ENCODE data around the gene SPI1.

SPI1 gene

DNA sequence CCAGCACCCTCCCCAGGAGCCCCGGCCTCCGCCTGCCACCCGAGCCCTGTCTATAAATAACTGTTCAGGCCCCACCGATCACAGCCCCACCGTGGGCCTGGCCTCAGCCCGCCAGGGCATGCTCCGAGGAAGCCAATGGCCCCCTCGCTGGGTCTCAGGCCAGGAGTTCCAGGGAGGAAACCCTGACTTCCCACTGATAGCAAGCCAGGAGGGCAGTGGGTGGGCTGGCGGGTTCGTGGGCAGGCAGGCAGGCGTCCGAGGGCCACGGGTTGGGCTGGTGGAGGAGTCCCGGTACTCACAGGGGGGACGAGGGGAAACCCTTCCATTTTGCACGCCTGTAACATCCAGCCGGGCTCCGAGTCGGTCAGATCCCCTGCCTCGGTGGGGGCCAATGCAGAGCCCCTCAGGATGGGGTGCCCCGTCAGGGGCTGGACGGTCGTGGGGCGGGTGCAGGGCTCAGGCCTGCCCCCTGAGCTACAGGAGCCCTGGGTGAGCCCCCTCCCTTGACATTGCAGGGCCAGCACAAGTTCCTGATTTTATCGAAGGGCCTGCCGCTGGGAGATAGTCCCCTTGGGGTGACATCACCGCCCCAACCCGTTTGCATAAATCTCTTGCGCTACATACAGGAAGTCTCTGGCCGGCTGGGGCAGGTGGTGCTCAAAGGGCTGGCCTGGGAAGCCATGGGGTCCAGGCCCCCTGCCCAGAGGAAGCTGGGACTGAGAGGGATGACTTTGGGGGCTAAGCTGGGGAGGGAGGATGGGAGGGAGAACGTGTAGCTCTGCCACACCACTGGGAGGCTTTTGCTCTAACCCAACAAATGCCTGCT, at the start of gene SPI1:
Gene SPI1 (minus strand): TSS at position 538 of the 826 bp plus-strand sequence. CDS start 194 bp downstream, at position 344.
- Histone ChIP-seq H3K36me3 (ENCODE audit: control insufficient read depth, insufficient read depth, low read length) (no peaks in the 10 kb centered on the region), H3K9me3 (ENCODE audit: control insufficient read depth, insufficient read depth, low read length) (no peaks in the 10 kb centered on the region), H3K9ac (ENCODE audit: low read depth, low read length) (no peak within 1 kb of the TSS), H3K27me3 (ENCODE audit: control insufficient read depth, insufficient read depth, low read length) (no peaks in the 10 kb centered on the region), H3K4me3 (ENCODE audit: low read depth, low read length) (no peak within 1 kb of the TSS), H3K4me1 (ENCODE audit: control insufficient read depth, insufficient read depth, low read length) (peaks cover 2% of the 10 kb centered on the region)

DNA sequence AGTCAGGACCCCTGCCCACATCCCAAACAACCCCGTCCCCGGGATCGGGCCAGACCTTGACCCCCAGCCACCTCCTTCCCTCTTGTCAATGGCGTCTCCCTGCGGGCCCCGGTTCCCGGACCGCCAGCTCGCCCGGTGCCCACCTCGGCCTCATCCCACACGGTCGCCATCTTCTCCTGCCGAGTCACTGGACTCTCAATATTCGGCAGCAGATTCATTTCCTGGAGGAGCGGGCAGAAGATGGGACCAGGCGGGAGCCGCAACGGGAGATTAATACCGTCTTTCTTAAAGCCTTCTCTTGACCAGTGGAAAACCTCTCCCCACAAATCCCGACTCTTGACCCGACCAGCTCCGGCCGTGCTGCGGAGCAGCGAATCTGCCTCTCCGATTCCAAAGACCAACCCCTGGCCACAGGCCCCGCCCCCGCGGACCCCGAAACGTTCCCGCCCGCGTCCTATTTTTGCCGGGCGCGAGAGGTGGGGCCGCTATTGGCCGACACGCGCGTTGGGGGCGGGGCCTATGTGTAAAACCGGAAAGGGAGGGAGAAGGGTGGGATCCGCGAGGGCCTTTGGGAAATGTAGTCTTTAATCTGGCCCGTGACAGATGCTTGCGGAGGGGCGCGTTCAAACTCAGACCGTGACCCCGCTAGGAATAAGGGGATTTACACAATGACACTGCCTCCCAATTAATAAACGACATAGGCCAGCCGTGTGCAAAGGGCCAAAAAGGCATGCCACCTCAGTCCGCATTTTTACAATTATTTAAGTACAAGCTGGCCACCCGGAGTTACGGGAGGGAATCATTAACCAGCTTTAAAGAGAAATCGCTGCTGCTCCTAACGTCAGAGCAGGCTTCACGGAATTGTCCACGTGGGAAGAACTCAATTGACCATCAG, 48.0 kb upstream of the SPI1 start, which contains the start of gene PSMC3:
Gene PSMC3 (minus strand): TSS at position 378 of the 895 bp plus-strand sequence. CDS start 160 bp downstream, at position 218.
- Histone ChIP-seq H3K4me3 (ENCODE audit: low read depth, low read length) (peak within 1 kb of the TSS; percentile 88), H3K4me1 (ENCODE audit: control insufficient read depth, insufficient read depth, low read length) (peaks cover 2% of the 10 kb centered on the region), H3K36me3 (ENCODE audit: control insufficient read depth, insufficient read depth, low read length) (peaks cover 30% of the 10 kb centered on the region), H3K9ac (ENCODE audit: low read depth, low read length) (peak within 1 kb of the TSS; percentile 95), H3K27me3 (ENCODE audit: control insufficient read depth, insufficient read depth, low read length) (no peaks in the 10 kb centered on the region), H3K9me3 (ENCODE audit: control insufficient read depth, insufficient read depth, low read length) (no peaks in the 10 kb centered on the region)

DNA sequence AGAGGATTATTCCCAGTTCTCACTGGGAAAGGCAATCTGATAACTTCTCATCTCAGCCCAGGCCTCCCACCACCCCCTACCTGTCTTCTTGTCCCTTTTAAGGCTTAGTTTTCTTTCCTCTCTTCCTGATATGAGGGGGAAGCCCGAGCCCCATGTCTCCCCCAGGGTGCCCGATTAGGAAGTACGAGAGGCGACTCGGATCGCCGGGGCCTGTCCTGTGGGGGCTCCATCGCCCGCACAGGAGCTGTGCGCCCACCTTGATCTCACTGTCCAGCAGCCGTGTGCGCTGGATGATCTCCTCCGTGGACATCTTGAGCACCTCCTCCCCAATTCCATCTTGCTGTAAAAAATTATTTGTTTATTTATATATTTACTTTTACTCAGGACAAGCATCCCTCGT, 47.3 kb upstream of the SPI1 start:
- peaks cover 32% of the 10 kb centered on the region for H3K36me3 ChIP-seq (ENCODE audit: control insufficient read depth, insufficient read depth, low read length)
- H3K27me3 ChIP-seq (ENCODE audit: control insufficient read depth, insufficient read depth, low read length): no peaks in the 10 kb centered on the region
- peaks cover 2% of the 10 kb centered on the region for H3K4me1 ChIP-seq (ENCODE audit: control insufficient read depth, insufficient read depth, low read length)
- H3K9ac ChIP-seq (ENCODE audit: low read depth, low read length): peak overlapping the region; percentile 95
- peak overlapping the region; percentile 88 for H3K4me3 ChIP-seq (ENCODE audit: low read depth, low read length)
- H3K9me3 ChIP-seq (ENCODE audit: control insufficient read depth, insufficient read depth, low read length): no peaks in the 10 kb centered on the region

DNA sequence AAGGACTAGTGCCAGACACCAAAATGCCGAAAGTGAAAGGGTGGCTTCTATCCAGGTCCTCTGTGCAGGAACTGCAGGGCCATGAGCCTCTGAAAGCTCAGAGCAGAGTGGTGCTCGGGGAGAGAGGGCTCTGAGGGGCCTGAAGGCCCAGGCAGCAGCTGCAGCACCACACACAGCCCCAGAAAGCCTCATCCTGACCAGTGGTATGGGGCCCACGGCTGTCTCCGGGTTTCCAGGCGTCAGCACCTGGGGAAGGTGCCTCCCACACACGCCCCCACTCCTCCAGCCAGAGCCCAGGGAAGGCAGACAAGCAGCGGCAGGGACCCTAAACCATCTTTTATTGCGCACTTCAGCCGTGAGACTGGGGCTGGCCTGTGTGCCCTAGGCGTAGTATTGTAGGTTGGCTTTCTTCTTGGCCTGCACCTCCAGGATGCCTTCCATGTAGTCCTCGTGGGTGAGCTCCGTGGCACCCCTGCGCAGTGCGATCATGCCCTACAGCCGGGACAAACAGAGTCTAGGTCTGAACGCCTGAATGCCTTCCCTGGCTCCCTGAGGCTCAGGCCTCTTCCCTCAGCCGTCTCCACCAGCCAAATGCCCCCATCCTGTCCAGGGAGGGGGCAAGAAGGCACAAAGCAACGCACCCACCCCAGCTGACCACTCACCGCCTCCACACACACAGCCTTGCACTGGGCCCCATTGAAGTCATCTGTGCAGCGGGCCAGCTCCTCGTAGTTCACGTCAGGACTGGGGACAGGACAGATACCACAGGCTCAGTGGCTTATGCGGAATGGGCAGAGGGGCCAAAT, 40.3 kb upstream of the SPI1 start:
- H3K36me3 ChIP-seq (ENCODE audit: control insufficient read depth, insufficient read depth, low read length): peaks cover 67% of the 10 kb centered on the region
- H3K9ac ChIP-seq (ENCODE audit: low read depth, low read length): no peak overlapping the region
- H3K27me3 ChIP-seq (ENCODE audit: control insufficient read depth, insufficient read depth, low read length): no peaks in the 10 kb centered on the region
- H3K9me3 ChIP-seq (ENCODE audit: control insufficient read depth, insufficient read depth, low read length): no peaks in the 10 kb centered on the region
- no peaks in the 10 kb centered on the region for H3K4me1 ChIP-seq (ENCODE audit: control insufficient read depth, insufficient read depth, low read length)
- no peak overlapping the region for H3K4me3 ChIP-seq (ENCODE audit: low read depth, low read length)

DNA sequence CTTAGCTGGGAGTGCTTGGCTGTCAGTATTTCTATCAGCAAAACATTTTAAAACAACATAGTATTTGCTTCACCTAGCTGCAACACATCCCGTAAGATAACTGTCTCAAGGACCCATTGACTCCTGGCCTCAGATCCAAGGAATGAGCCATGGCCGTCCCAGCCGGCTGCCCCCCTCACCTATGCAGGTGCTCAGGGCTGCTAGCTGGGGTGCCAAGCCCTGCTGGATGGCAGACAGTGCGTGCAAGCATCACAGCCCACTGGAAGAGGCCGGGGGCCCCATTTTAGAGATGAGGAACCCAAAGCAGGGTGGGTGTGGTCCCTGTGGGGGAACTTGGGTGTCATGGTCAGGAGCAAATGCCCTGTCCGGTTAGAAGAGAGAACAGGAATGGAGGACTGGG, 39.4 kb upstream of the SPI1 start:
- no peak overlapping the region for H3K4me3 ChIP-seq (ENCODE audit: low read depth, low read length)
- no peaks in the 10 kb centered on the region for H3K9me3 ChIP-seq (ENCODE audit: control insufficient read depth, insufficient read depth, low read length)
- H3K27me3 ChIP-seq (ENCODE audit: control insufficient read depth, insufficient read depth, low read length): no peaks in the 10 kb centered on the region
- no peaks in the 10 kb centered on the region for H3K4me1 ChIP-seq (ENCODE audit: control insufficient read depth, insufficient read depth, low read length)
- H3K9ac ChIP-seq (ENCODE audit: low read depth, low read length): no peak overlapping the region
- H3K36me3 ChIP-seq (ENCODE audit: control insufficient read depth, insufficient read depth, low read length): peaks cover 63% of the 10 kb centered on the region

DNA sequence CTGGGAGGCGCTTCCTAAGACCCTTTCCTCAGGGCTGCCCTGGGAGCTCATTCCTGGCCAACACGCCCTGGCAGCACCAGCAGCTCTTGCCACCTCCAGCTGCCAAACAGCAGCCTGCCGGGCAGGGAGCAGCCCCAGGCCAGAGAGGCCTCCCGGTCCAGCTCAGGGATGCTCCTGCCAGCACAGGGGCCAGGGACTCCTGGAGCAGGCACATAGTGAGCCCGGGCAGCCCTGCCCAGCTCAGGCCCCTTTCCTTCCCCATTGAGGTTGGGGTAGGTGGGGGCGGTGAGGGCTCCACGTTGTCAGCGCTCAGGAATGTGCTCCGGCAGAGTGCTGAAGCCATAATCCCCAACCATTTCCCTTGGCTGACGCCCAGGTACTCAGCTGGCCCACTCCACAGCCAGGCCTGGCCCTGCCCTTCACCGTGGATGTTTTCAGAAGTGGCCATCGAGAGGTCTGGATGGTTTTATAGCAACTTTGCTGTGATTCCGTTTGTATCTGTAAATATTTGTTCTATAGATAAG, 37.7 kb upstream of the SPI1 start:
- H3K4me3 ChIP-seq (ENCODE audit: low read depth, low read length): no peak overlapping the region
- H3K4me1 ChIP-seq (ENCODE audit: control insufficient read depth, insufficient read depth, low read length): no peaks in the 10 kb centered on the region
- H3K36me3 ChIP-seq (ENCODE audit: control insufficient read depth, insufficient read depth, low read length): peaks cover 55% of the 10 kb centered on the region
- no peak overlapping the region for H3K9ac ChIP-seq (ENCODE audit: low read depth, low read length)
- H3K27me3 ChIP-seq (ENCODE audit: control insufficient read depth, insufficient read depth, low read length): no peaks in the 10 kb centered on the region
- H3K9me3 ChIP-seq (ENCODE audit: control insufficient read depth, insufficient read depth, low read length): no peaks in the 10 kb centered on the region

DNA sequence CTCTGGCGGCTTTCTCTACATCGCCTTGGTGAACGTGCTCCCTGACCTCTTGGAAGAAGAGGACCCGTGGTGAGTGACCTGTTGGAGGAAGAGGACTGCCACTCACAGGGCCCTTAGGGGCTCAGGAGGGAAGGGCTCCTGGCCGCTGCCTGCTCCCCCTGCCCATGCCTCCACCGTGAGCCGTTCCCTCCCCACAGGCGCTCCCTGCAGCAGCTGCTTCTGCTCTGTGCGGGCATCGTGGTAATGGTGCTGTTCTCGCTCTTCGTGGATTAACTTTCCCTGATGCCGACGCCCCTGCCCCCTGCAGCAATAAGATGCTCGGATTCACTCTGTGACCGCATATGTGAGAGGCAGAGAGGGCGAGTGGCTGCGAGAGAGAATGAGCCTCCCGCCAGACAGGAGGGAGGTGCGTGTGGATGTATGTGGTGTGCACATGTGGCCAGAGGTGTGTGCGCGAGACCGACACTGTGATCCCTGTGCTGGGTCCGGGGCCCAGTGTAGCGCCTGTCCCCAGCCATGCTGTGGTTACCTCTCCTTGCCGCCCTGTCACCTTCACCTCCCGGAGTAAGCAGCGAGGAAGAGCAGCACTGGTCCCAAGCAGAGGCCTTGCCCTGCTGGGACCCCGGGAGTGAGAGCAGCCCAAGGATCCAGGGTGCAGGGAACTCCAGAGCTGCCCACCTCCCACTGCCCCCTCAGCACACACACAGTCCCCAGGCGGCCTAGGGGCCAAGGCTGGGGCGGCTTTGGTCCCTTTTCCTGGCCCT, 36.9 kb upstream of the SPI1 start:
- Histone ChIP-seq H3K9ac (ENCODE audit: low read depth, low read length) (no peak overlapping the region), H3K27me3 (ENCODE audit: control insufficient read depth, insufficient read depth, low read length) (no peaks in the 10 kb centered on the region), H3K36me3 (ENCODE audit: control insufficient read depth, insufficient read depth, low read length) (peaks cover 51% of the 10 kb centered on the region), H3K4me3 (ENCODE audit: low read depth, low read length) (no peak overlapping the region), H3K9me3 (ENCODE audit: control insufficient read depth, insufficient read depth, low read length) (no peaks in the 10 kb centered on the region), H3K4me1 (ENCODE audit: control insufficient read depth, insufficient read depth, low read length) (no peaks in the 10 kb centered on the region)

DNA sequence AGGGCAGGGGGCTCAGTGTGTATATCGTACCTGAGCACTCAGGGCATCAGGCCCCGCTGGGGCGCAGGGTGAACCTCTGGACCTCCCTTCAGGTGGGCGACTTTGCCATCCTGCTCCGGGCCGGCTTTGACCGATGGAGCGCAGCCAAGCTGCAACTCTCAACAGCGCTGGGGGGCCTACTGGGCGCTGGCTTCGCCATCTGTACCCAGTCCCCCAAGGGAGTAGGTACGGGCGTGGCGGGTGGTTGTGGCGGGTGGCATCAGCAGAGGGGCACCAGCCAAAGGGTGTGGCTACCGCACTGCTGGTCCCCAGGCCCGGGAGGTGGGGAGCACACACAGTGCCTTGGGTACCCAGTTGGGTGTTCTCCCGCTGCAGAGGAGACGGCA, 36.3 kb upstream of the SPI1 start:
- H3K9me3 ChIP-seq (ENCODE audit: control insufficient read depth, insufficient read depth, low read length): no peaks in the 10 kb centered on the region
- no peaks in the 10 kb centered on the region for H3K27me3 ChIP-seq (ENCODE audit: control insufficient read depth, insufficient read depth, low read length)
- peaks cover 46% of the 10 kb centered on the region for H3K36me3 ChIP-seq (ENCODE audit: control insufficient read depth, insufficient read depth, low read length)
- H3K4me1 ChIP-seq (ENCODE audit: control insufficient read depth, insufficient read depth, low read length): no peaks in the 10 kb centered on the region
- no peak overlapping the region for H3K9ac ChIP-seq (ENCODE audit: low read depth, low read length)
- no peak overlapping the region for H3K4me3 ChIP-seq (ENCODE audit: low read depth, low read length)

DNA sequence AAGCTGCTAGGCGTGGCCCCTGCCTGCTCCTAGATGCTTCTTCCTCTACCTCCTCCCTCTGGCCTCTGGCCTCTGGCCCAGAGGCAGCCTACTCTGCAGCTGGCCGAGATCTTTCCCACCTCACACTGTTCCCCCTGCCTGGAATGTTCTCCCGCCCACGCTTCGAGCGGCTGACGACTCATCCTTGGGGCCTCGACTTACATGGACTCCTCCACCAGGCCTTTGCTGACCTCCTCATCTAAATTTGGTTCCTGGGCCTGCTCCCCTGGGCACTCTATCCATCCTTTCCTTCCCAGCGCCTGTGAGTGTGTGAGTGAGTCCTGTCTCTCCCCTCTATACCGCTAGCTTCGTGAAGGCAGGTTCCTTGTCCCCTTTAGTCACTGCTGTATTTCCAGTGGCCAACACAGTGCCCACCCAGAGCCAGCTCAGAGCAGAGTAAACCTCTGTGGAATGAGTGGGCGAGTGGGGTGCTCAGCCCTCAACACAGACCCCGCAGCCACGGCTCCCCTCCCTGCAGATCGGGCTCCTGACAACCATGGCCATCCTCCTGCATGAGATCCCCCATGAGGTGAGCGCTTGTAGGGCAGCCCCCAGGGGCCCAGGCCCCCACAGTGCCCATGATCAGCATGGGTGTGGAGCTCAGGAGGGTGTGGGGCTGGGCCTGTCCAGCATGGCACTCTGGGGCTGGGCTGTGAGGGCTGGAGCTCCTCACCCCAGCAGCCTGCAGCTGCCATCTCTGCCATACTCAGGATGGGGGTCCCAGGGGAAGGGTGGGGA, 35.7 kb upstream of the SPI1 start:
- no peak overlapping the region for H3K4me3 ChIP-seq (ENCODE audit: low read depth, low read length)
- H3K36me3 ChIP-seq (ENCODE audit: control insufficient read depth, insufficient read depth, low read length): peaks cover 42% of the 10 kb centered on the region
- H3K9ac ChIP-seq (ENCODE audit: low read depth, low read length): no peak overlapping the region
- no peaks in the 10 kb centered on the region for H3K27me3 ChIP-seq (ENCODE audit: control insufficient read depth, insufficient read depth, low read length)
- H3K4me1 ChIP-seq (ENCODE audit: control insufficient read depth, insufficient read depth, low read length): no peaks in the 10 kb centered on the region
- no peaks in the 10 kb centered on the region for H3K9me3 ChIP-seq (ENCODE audit: control insufficient read depth, insufficient read depth, low read length)

DNA sequence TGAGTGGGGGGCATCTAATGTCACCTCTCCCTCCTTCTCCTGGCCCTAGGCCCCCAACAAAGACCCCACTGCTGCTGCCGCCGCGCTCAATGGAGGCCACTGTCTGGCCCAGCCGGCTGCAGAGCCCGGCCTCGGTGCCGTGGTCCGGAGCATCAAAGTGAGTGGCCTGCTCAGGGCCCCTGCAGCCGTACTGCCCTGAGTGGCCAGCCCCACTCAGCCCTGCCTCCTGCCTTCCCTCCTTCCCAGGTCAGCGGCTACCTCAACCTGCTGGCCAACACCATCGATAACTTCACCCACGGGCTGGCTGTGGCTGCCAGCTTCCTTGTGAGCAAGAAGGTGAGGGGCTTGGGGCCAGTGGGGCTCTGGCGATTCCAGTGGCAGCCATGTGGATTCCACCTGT, 35.0 kb upstream of the SPI1 start:
- peaks cover 2% of the 10 kb centered on the region for H3K4me1 ChIP-seq (ENCODE audit: control insufficient read depth, insufficient read depth, low read length)
- no peaks in the 10 kb centered on the region for H3K9me3 ChIP-seq (ENCODE audit: control insufficient read depth, insufficient read depth, low read length)
- H3K27me3 ChIP-seq (ENCODE audit: control insufficient read depth, insufficient read depth, low read length): no peaks in the 10 kb centered on the region
- H3K36me3 ChIP-seq (ENCODE audit: control insufficient read depth, insufficient read depth, low read length): peaks cover 35% of the 10 kb centered on the region
- H3K9ac ChIP-seq (ENCODE audit: low read depth, low read length): no peak overlapping the region
- no peak overlapping the region for H3K4me3 ChIP-seq (ENCODE audit: low read depth, low read length)
